Activated CD4-positive, alpha-beta T cell treated with anti-CD3 and anti-CD28 coated beads, Interleukin-2, amount 50 U/mL, for 24 hours (primary cell): ENCODE data around the gene RASL10A.

Experiments
- DNase-seq, 2 donors: peaks; one replicate each; pipeline ENCODE4 v3.0.0-alpha.2; 2020; ENCODE audit warnings: low read depth in 1 of 2, low spot score in 1 of 2

RASL10A gene

GRCh38 chr22:29306835-29307595 lies 8.5 kb downstream of the RASL10A start:
- no peak for DNase-seq

- DNase-seq: no peak
Measured at GRCh38 chr22:29306175-29306834, 9.2 kb downstream of the RASL10A start, which contains the start of gene GAS2L1. Gene GAS2L1, plus strand, starts transcription at chr22:29306650. Its CDS starts 1,456 bp downstream, at chr22:29308106.

GRCh38 chr22:29305836-29306174 lies 9.7 kb downstream of the RASL10A start:
- no peak for DNase-seq

- DNase-seq: no peak
Measured at GRCh38 chr22:29302681-29303465, 12.6 kb downstream of the RASL10A start.

- DNase-seq: no peak
Measured at GRCh38 chr22:29302402-29302680, 13.2 kb downstream of the RASL10A start.

- DNase-seq: no peak
Measured at GRCh38 chr22:29301716-29302401, 13.6 kb downstream of the RASL10A start.

GRCh38 chr22:29300807-29301601 lies 14.5 kb downstream of the RASL10A start:
- no peak for DNase-seq

GRCh38 chr22:29300467-29300806 lies 15.1 kb downstream of the RASL10A start:
- no peak for DNase-seq

GRCh38 chr22:29299136-29299900 lies 16.2 kb downstream of the RASL10A start:
- no peak for DNase-seq

- no peak for DNase-seq
Measured at GRCh38 chr22:29298641-29299040, 16.9 kb downstream of the RASL10A start.

GRCh38 chr22:29292379-29292778 lies 23.1 kb downstream of the RASL10A start:
- DNase-seq: no peak

- DNase-seq: no peak
Measured at GRCh38 chr22:29291215-29291614, 24.3 kb downstream of the RASL10A start.

- DNase-seq: no peak
Measured at GRCh38 chr22:29290061-29290460, 25.4 kb downstream of the RASL10A start.

GRCh38 chr22:29288837-29289236 lies 26.7 kb downstream of the RASL10A start:
- DNase-seq: no peak

GRCh38 chr22:29284196-29284595 lies 31.3 kb downstream of the RASL10A start:
- no peak for DNase-seq

GRCh38 chr22:29277927-29278326 lies 37.6 kb downstream of the RASL10A start:
- no peak for DNase-seq

GRCh38 chr22:29275819-29276565 lies 39.5 kb downstream of the RASL10A start:
- no peak for DNase-seq

- DNase-seq: no peak
Measured at GRCh38 chr22:29275167-29275566, 40.3 kb downstream of the RASL10A start.

GRCh38 chr22:29272624-29273023 lies 42.9 kb downstream of the RASL10A start:
- DNase-seq: no peak
